SK-N-SH (cell line): ENCODE results near the gene EPHA10. TPM values are rescaled to one million over a fixed set of nuclear protein-coding genes. Genes with fewer than 3 reads are reported as not detected.

Experiments used
- CTCF ChIA-PET: fragments of 300-600, 350-600 bp; formaldehyde crosslinking; extraction: SDS; loops from one replicate; lab custom pipeline; 2021; lab: Yijun Ruan, JAX
- POLR2A ChIA-PET: fragments of 350-600 bp; sonication (Branson Sonifier 250); formaldehyde crosslinking; extraction: SDS; loops from one replicate; lab custom pipeline; 2020; ENCODE audit warnings: antibody characterized with exemption, inconsistent platforms; lab: Yijun Ruan, JAX
- DNase-seq: peaks from one replicate; pipeline ENCODE4 v3.0.0; 2012
- H2AFZ ChIP-seq: fragments of 200-600 bp; sonication (generic); 2 replicates; pipeline ENCODE4 v1.8.1; 2016; ENCODE audit warnings: antibody characterized with exemption, mild to moderate bottlenecking, low read depth
- H3F3A ChIP-seq: fragments of 200-600 bp; sonication (generic); replicated peaks from 2 replicates; pipeline ENCODE3; 2016; ENCODE audit warnings: antibody characterized with exemption, mild to moderate bottlenecking; ENCODE audit not compliant: insufficient read depth
- H3K27ac ChIP-seq, 2 experiments: fragments of 200-500 bp in 1 of 2; fragments of 200-600 bp in 1 of 2; sonication (Bioruptor generic) in 1 of 2; sonication (generic), shearing (Covaris generic) in 1 of 2; 2 replicates each; pipeline versions ENCODE4 v1.5.1 to v1.6.1; 2014 to 2016; ENCODE audit warnings: low read depth in 2 of 2, inconsistent platforms in 1 of 2, low read length in 1 of 2, mild to moderate bottlenecking in 1 of 2, mixed read lengths in 1 of 2
- H3K27me3 ChIP-seq: fragments of 200-600 bp; sonication (generic), shearing (Covaris generic); 2 replicates; pipeline ENCODE4 v1.6.1; 2016; ENCODE audit warnings: mixed run types; ENCODE audit not compliant: insufficient read depth
- H3K36me3 ChIP-seq, 2 experiments: fragments of 200-500 bp in 1 of 2; fragments of 200-600 bp in 1 of 2; sonication (Bioruptor generic) in 1 of 2; sonication (generic) in 1 of 2; replicated peaks in 1 of 2; 2 replicates each; pipeline versions ENCODE3 to v1.5.1; 2014 to 2016; ENCODE audit warnings: low read length in 1 of 2, mild to moderate bottlenecking in 1 of 2; ENCODE audit not compliant: insufficient read depth in 2 of 2, control insufficient read depth in 1 of 2
- H3K4me1 ChIP-seq, 2 experiments: fragments of 200-500 bp in 1 of 2; fragments of 200-600 bp in 1 of 2; sonication (Bioruptor generic) in 1 of 2; sonication (generic), shearing (Covaris generic) in 1 of 2; 2 replicates each; pipeline versions ENCODE4 v1.5.1 to v1.6.1; 2014 to 2016; ENCODE audit warnings: low read depth in 1 of 2, low read length in 1 of 2, mixed run types in 1 of 2; ENCODE audit not compliant: insufficient read depth in 2 of 2, control insufficient read depth in 1 of 2
- H3K4me2 ChIP-seq: fragments of 200-600 bp; sonication (generic), shearing (Covaris generic); 2 replicates; pipeline ENCODE4 v1.6.1; 2017; ENCODE audit warnings: mixed run types
- H3K4me3 ChIP-seq, 2 experiments: fragments of 200-500 bp in 1 of 2; fragments of 200-600 bp in 1 of 2; sonication (Bioruptor generic) in 1 of 2; sonication (generic), shearing (Covaris generic) in 1 of 2; 2 replicates each; pipeline versions ENCODE4 v1.5.1 to v1.8.1; 2014 to 2016; ENCODE audit warnings: low read depth in 2 of 2, inconsistent platforms in 1 of 2, low read length in 1 of 2, mild to moderate bottlenecking in 1 of 2, mixed read lengths in 1 of 2, moderate library complexity in 1 of 2
- H3K79me2 ChIP-seq: fragments of 200-600 bp; sonication (generic); 2 replicates; pipeline ENCODE4 v1.8.1; 2017; ENCODE audit warnings: mild to moderate bottlenecking; ENCODE audit not compliant: insufficient read depth
- H3K9ac ChIP-seq: fragments of 200-600 bp; sonication (generic); 2 replicates; pipeline ENCODE4 v1.6.1; 2017; ENCODE audit warnings: mixed run types
- H3K9me2 ChIP-seq: fragments of 200-600 bp; sonication (generic); 2 replicates; pipeline ENCODE4 v1.6.1; 2017; ENCODE audit warnings: mixed run types
- H3K9me3 ChIP-seq: fragments of 200-600 bp; sonication (generic); 2 replicates; pipeline ENCODE4 v1.6.1; 2017; ENCODE audit warnings: mixed run types, mild to moderate bottlenecking, moderate library complexity
- H4K20me1 ChIP-seq: fragments of 200-600 bp; sonication (generic); 2 replicates; pipeline ENCODE4 v1.6.1; 2017; ENCODE audit warnings: mild to moderate bottlenecking, mixed run types; ENCODE audit not compliant: insufficient read depth
- EP300 ChIP-seq, 2 experiments: IDR thresholded peaks; 2 replicates each; pipeline versions ENCODE4 v1.4.0 to v1.6.1; 2012; ENCODE audit warnings: borderline replicate concordance in 1 of 2, low read depth in 1 of 2, low read length in 1 of 2
- MAX ChIP-seq: IDR thresholded peaks from 2 replicates; pipeline ENCODE4 v1.4.0; 2012; ENCODE audit warnings: low read depth
- RAD21 ChIP-seq: IDR thresholded peaks from 2 replicates; pipeline ENCODE4 v1.6.1; 2012; ENCODE audit warnings: mild to moderate bottlenecking, low read length
- REST ChIP-seq: IDR thresholded peaks from 2 replicates; pipeline ENCODE4 v1.6.1; 2012; ENCODE audit warnings: mild to moderate bottlenecking, low read depth, low read length, moderate library complexity
- RXRA ChIP-seq: IDR thresholded peaks from 2 replicates; pipeline ENCODE4 v1.4.0; 2012; ENCODE audit warnings: low read depth, mild to moderate bottlenecking, borderline replicate concordance
- SIN3A ChIP-seq: IDR thresholded peaks from 2 replicates; pipeline ENCODE4 v1.6.1; 2012; ENCODE audit warnings: low read depth, mild to moderate bottlenecking, low read length, moderate library complexity, borderline replicate concordance
- TCF12 ChIP-seq: IDR thresholded peaks from 2 replicates; pipeline ENCODE4 v1.4.0; 2012
- YY1 ChIP-seq: IDR thresholded peaks from 2 replicates; pipeline ENCODE4 v1.4.0; 2012; ENCODE audit warnings: low read depth, mild to moderate bottlenecking
- ZBTB33 ChIP-seq: IDR thresholded peaks from 2 replicates; pipeline ENCODE4 v1.4.0; 2012; ENCODE audit warnings: low read depth, borderline replicate concordance
- WGBS: methylation state at CpG from one replicate; pipeline ENCODE4 v1.1.6; 2017; ENCODE audit warnings: low lambda C conversion rate; 5-methylcytosine and 5-hydroxymethylcytosine counted together
- polyA plus RNA-seq, 3 experiments: library from polyadenylated mRNA; depleted of rRNA; stranded (reverse); fragments of >200 nt; gene quantifications; 2 replicates each; pipeline ENCODE4 v1.2.3, GENCODE V29; 2012
- TF ChIP-seq, protein P1 (sequence below): fragments of 150-350 bp; IDR thresholded peaks from 2 replicates; pipeline ENCODE4 v1.6.1; 2016; ENCODE audit warnings: mild to moderate bottlenecking, low read depth, low read length

Gene EPHA10
- polyA plus RNA-seq, 1 of the 3 experiments (the other 2 are of a cell fraction) = 0.05 TPM

- Histone ChIP-seq H4K20me1 (peaks cover 4% of the 10 kb centered on the region; the same call in 1 of the 2 replicates), H3K9me3 (no peaks in the 10 kb centered on the region), H2AFZ (no peak overlapping the region), H3K9me2 (no peaks in the 10 kb centered on the region), H3K4me1 (peaks cover 0 to 12% of the 10 kb centered on the region in 2 experiments; a peak in 1 of 4 replicates)
- POLR2A ChIA-PET = interaction anchor here (2.9 kb wide), 1 partner anchor 10 kb away, joined by 18 read pairs; the partner anchor contains the start of genes C1orf122 and YRDC
- TF ChIP-seq RXRA (no peak), ZBTB33 (no peak), RAD21 (no peak), EP300 (IDR thresholded peaks at IDR 0.05; ENCODE audit: borderline replicate concordance in 1 of 2, low read depth in 1 of 2, low read length in 1 of 2) (no peak)
- TF ChIP-seq, protein P1, sequence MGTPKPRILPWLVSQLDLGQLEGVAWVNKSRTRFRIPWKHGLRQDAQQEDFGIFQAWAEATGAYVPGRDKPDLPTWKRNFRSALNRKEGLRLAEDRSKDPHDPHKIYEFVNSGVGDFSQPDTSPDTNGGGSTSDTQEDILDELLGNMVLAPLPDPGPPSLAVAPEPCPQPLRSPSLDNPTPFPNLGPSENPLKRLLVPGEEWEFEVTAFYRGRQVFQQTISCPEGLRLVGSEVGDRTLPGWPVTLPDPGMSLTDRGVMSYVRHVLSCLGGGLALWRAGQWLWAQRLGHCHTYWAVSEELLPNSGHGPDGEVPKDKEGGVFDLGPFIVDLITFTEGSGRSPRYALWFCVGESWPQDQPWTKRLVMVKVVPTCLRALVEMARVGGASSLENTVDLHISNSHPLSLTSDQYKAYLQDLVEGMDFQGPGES = no peak
- TF ChIP-seq, all 33 proteins: peak for 0
- H3K79me2 ChIP-seq = no peaks in the 10 kb centered on the region
- H3K4me2 ChIP-seq = no peak overlapping the region
- 58% methylated on average over 2 of the region's 3 CpGs for WGBS
- H3K4me3 ChIP-seq = no peak overlapping the region
- no peak overlapping the region for H3K27ac ChIP-seq
- peaks cover 4% of the 10 kb centered on the region; the same call in 1 of the 2 replicates for H3K27me3 ChIP-seq
- H3K9ac ChIP-seq = no peak overlapping the region
- H3K36me3 ChIP-seq = peaks cover 7 to 13% of the 10 kb centered on the region in 2 experiments
- peaks cover 6% of the 10 kb centered on the region for H3F3A ChIP-seq
- CTCF ChIA-PET = interaction anchor here (0.6 kb wide), 1 partner anchor 9 kb away, joined by 3 read pairs; no protein-coding TSS in a partner anchor
- DNase-seq = no peak
Observed at GRCh38 chr1:37797750-37798345, 32.9 kb upstream of the EPHA10 start.

- CTCF ChIA-PET = interaction anchor here (0.6 to 2.0 kb wide), 7 partner anchors 8 to 241 kb away, joined by 3 to 9 read pairs (median 3); partner anchors contain the start of genes C1orf122, EPHA10, SNIP1 and YRDC
- peaks cover 14% of the 10 kb centered on the region; the same call in 1 of the 2 replicates for H3K27me3 ChIP-seq
- WGBS = 48% methylated on average over 13 of the region's 22 CpGs
- H3K9ac ChIP-seq = no peak overlapping the region
- H3F3A ChIP-seq = no peaks in the 10 kb centered on the region
- H3K9me2 ChIP-seq = no peaks in the 10 kb centered on the region
- H3K4me1 ChIP-seq = peaks cover 0 to 14% of the 10 kb centered on the region in 2 experiments; a peak in 1 of 4 replicates
- no peaks in the 10 kb centered on the region for H4K20me1 ChIP-seq
- H3K79me2 ChIP-seq = no peaks in the 10 kb centered on the region
- POLR2A ChIA-PET = interaction anchor here (1.1 to 2.3 kb wide), 2 partner anchors 12 to 30 kb away, joined by 5 to 27 read pairs; partner anchors contain the start of genes C1orf122 and YRDC
- H3K9me3 ChIP-seq = no peaks in the 10 kb centered on the region
- no peak overlapping the region for H3K4me2 ChIP-seq
- H2AFZ ChIP-seq = no peak overlapping the region
- peak; percentile 67 for DNase-seq
- peak overlapping the region; percentile 23 to 53; a peak in 3 of 4 replicates for H3K4me3 ChIP-seq
- TF ChIP-seq MAX (peak; percentile 57; the same call in 1 of the 2 replicates), SIN3A (0 out of 2 replicates have a peak, but pooled peaks have one; percentile 48), REST (peak; percentile 99), TCF12 (peak; percentile 62; the same call in 1 of the 2 replicates), YY1 (no peak)
- TF ChIP-seq, protein P1 = no peak
- H3K27ac ChIP-seq = peak overlapping the region in 1 of 2 experiments; percentile 74; a peak in 2 of 4 replicates
- H3K36me3 ChIP-seq = peaks cover 0 to 2% of the 10 kb centered on the region in 2 experiments
Observed at GRCh38 chr1:37795340-37796125, 30.6 kb upstream of the EPHA10 start.
